Ovary (tissue), 9 donors: ENCODE measurements around the gene OPN3. TPM values are rescaled to one million over a fixed set of nuclear protein-coding genes. Genes with fewer than 3 reads are reported as not detected.
"Not testable (repeated sequence)": the region's sequence is repeated elsewhere in the genome, so short reads cannot be mapped to it uniquely, and the experiment has no call there.

Experiments used
- DNase-seq, 5 donors: peaks; one replicate each; pipeline ENCODE4 v3.0.0-alpha.2; 2019 to 2020
- H3K27ac ChIP-seq, 2 donors: fragments of 200-600 bp; one replicate each; pipeline versions ENCODE4 v1.5.1 to v1.8.0; 2019 to 2022
- H3K27me3 ChIP-seq: fragments of 200-600 bp; one replicate; pipeline ENCODE4 v1.8.0; 2022
- H3K36me3 ChIP-seq: fragments of 200-600 bp; sonication (generic); one replicate; pipeline ENCODE4 v1.5.1; 2019
- H3K4me1 ChIP-seq: one replicate; pipeline ENCODE4 v1.8.1; 2013; ENCODE audit warnings: mild to moderate bottlenecking, moderate library complexity; ENCODE audit not compliant: insufficient read depth
- H3K4me3 ChIP-seq: fragments of 200-600 bp; sonication (generic); one replicate; pipeline ENCODE4 v1.5.1; 2017
- H3K9me3 ChIP-seq, 2 donors: fragments of 200-600 bp in 1 of 2; sonication (generic) in 1 of 2; one replicate each; pipeline versions ENCODE4 v1.5.1 to v1.8.1; 2013 to 2019; ENCODE audit warnings: mild to moderate bottlenecking in 1 of 2, moderate library complexity in 1 of 2
- CTCF ChIP-seq, 3 donors: fragments of 450-650 bp in 2 of 3; fragments of 200-600 bp in 1 of 3; IDR thresholded peaks; one replicate each; pipeline versions ENCODE4 v1.5.1 to v1.8.0; 2016 to 2022; ENCODE audit warnings: antibody characterized with exemption in 3 of 3, mild to moderate bottlenecking in 1 of 3
- EP300 ChIP-seq: sonication (generic); formaldehyde crosslinking; IDR thresholded peaks from one replicate; pipeline ENCODE4 v1.6.1; 2017; ENCODE audit warnings: antibody characterized with exemption
- POLR2A ChIP-seq: fragments of 450-650 bp; IDR thresholded peaks from one replicate; pipeline ENCODE4 v1.6.1; 2017; ENCODE audit warnings: antibody characterized with exemption, mild to moderate bottlenecking, moderate library complexity
- WGBS, 3 donors: extraction: QIAGEN DNeasy Blood & Tissue Kit in 1 of 3; methylation state at CpG; one replicate each; pipeline versions ENCODE4 v1.1.5 to v1.1.7; 2013 to 2017; 5-methylcytosine and 5-hydroxymethylcytosine counted together
- intact Hi-C, 4 donors: fragments of 100-400 bp; cut with DNase I; formaldehyde crosslinking; loops; one replicate each; pipeline versions ENCODE4 v1.11.0 to v1.15.1; 2022 to 2023
- polyA plus RNA-seq, 2 donors: library from polyadenylated mRNA; stranded (reverse); fragments of 200-250 nt in 1 of 2; fragments of 350-450 nt in 1 of 2; fragmentation: Illumina TruSeq in 1 of 2; extraction: RNeasy Lipid Tissue Mini Kit (QIAGEN cat#74804) in 1 of 2; gene quantifications; one replicate each; pipeline ENCODE4 v1.2.3, GENCODE V29; 2013 to 2014
- total RNA-seq, 7 donors: library from RNA; depleted of rRNA in 2 of 7; stranded (reverse); fragments of >200 nt in 2 of 7; fragmentation: NEBNext Ultra II Directional in 3 of 7; extraction: Animal tissue kit (Norgen Biotek cat#: 25700) in 3 of 7; gene quantifications; one replicate each; pipeline versions ENCODE4 v1.1.0 to v1.2.4, GENCODE V29; 2016 to 2023
- donor health status: DM: no; HTN: no; CAD: no; lungs with moderate emphysema.
- donor health status: DM: no; HTN: no; CAD: no.
- donor health status: Bipolar disorder and iron deficiency.
- donor health status: DM: yes; HTN: yes; CAD: no.
- donor health status: DM: no; HTN: no; CAD: no.
- donor health status: DM: yes; HTN: yes; CAD: no.

The OPN3 gene
- total and polyA plus RNA-seq, 9 donors, result 5.3 to 30.3 (median 9.5) TPM

DNA sequence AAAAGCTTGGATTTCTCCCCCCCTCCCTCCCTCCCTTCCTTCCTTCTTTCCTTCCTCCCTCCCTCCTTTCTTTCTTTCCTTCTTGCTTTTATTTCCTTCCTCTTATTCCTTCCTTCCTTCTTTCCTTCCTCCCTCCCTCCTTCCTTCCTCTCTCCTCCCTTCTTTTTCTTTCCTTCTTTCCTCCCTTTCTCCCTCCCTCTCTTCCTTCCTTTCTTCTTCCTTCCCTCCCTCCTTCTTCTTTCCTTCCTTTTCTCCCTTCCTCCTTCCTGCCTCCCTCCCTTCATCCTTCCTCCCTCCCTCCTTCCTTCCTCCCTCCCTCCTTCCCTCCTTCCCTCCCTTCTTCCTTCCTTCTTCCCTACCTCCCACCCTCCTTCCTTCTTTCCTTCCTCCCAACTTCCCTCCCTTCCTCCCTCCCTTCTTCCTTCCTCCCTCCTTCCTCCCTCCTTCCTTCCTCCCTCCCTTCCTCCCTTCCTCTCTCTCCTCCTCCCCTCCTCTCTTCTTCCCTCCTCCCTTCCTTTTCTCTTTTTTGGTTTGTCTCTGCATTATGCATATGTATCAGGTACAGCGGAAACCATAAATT is 34.7 kb upstream of the OPN3 start:
- intact Hi-C loops, result no loop called here
- no peaks in the 10 kb centered on the region for H3K27me3 ChIP-seq
- no peaks in the 10 kb centered on the region for H3K4me1 ChIP-seq
- no peak for TF ChIP-seq POLR2A
- no peak for TF ChIP-seq CTCF (IDR thresholded peaks at IDR 0.05)
- TF ChIP-seq EP300, result no peak
- no peaks in the 10 kb centered on the region for H3K36me3 ChIP-seq
- H3K9me3 ChIP-seq, result no peaks in the 10 kb centered on the region
- H3K27ac ChIP-seq, result no peak overlapping the region
- WGBS, 3 donors, result 97 to 100% (median 99%) methylated on average over 1 of the region's 1 CpG
- no peak for DNase-seq
- no peak overlapping the region for H3K4me3 ChIP-seq

DNA sequence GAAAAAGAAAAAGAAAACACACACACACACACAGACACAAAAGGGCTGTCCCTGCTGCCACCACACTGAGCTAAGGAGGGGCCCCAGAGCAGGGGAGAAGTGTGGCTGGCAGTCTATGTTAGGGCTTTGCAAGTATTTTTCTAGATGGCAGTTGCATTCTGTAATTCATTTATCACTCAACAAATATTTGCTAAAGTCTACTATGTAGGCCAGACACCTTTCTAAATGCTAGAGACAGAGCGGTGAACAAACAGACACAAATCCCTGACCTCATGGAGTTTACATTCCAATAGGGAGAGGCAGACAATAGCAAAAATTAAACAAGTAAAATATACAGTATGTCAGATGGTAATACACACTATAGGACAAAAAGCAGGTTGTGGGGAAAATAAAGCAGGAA is 32.1 kb upstream of the OPN3 start:
- intact Hi-C loops, result no loop called here

DNA sequence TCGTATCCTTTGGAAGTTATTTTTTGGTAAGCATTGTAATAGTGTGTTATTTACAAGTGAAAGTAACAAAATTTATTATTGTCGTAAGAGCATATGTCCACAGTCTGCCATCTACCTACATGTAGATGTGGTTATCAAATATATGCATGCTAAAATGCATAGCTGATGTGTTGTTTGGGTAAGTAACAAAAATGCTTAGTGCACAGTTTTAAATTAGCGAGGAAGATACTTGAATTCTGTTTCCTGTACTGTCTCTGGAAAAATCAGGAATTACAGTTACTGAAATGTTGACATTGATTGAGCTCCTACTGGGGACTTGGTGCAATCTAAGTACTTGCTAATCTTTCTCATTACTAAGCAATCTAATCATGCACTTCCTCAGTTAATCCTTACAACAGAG is 26.2 kb upstream of the OPN3 start:
- TF ChIP-seq EP300, result no peak
- no peak for TF ChIP-seq POLR2A
- no peak for TF ChIP-seq CTCF (IDR thresholded peaks at IDR 0.05)
- WGBS, 3 donors, result 91 to 92% (median 92%) methylated on average over 3 of the region's 3 CpGs
- DNase-seq, result no peak
- no peaks in the 10 kb centered on the region for H3K36me3 ChIP-seq
- H3K27me3 ChIP-seq, result no peaks in the 10 kb centered on the region
- no peak overlapping the region for H3K27ac ChIP-seq
- no peak overlapping the region for H3K4me3 ChIP-seq
- intact Hi-C loops, result no loop called here
- H3K9me3 ChIP-seq, result no peaks in the 10 kb centered on the region
- H3K4me1 ChIP-seq, result no peaks in the 10 kb centered on the region

More for the DNA sequence above, 32.1 kb upstream of the OPN3 start:
- WGBS, 3 donors, result 73 to 85% (median 82%) methylated on average over 1 of the region's 1 CpG
- no peak for DNase-seq
- no peaks in the 10 kb centered on the region for H3K27me3 ChIP-seq
- no peak for TF ChIP-seq EP300
- no peak for TF ChIP-seq POLR2A
- no peak for TF ChIP-seq CTCF (IDR thresholded peaks at IDR 0.05)
- H3K36me3 ChIP-seq, result no peaks in the 10 kb centered on the region
- no peak overlapping the region for H3K27ac ChIP-seq
- no peaks in the 10 kb centered on the region for H3K9me3 ChIP-seq
- H3K4me1 ChIP-seq, result no peaks in the 10 kb centered on the region
- no peak overlapping the region for H3K4me3 ChIP-seq

DNA sequence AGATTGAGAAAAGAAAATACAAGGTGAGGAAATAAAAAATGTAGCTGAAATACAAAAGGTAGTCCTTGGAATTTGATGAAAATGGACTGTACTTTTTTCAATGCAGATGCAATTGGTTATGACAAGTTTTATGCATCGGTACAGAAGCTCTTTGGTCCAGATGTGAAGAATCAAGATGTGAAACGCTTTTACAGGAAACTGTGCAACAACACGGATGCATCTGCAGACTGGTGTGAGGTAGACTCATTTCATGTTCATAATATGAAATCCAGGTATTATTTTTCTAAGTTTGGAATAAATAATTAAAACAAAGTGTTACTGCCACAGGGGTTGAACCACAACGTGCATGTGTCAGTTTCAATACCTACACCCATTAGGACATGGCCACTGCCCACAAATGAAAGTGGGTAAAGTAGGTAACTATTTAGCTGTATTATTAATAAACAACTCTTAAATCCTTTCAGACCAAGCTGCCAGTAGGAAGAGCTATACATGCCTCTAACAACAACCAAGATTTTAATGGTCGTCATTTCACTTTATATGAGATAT is 20.3 kb upstream of the OPN3 start:
- Histone ChIP-seq H3K27ac (no peak overlapping the region), H3K36me3 (no peaks in the 10 kb centered on the region), H3K27me3 (no peaks in the 10 kb centered on the region), H3K4me3 (no peak overlapping the region), H3K9me3 (no peaks in the 10 kb centered on the region), H3K4me1 (no peaks in the 10 kb centered on the region)
- no peak for DNase-seq
- TF ChIP-seq EP300, result no peak
- TF ChIP-seq CTCF (IDR thresholded peaks at IDR 0.05), result no peak
- TF ChIP-seq POLR2A, result no peak
- 89 to 93% (median 91%) methylated on average over 5 of the region's 5 CpGs for WGBS, 3 donors
- intact Hi-C loops, result no loop called here

GRCh38 chr1:241659016-241659415 is 18.8 kb upstream of the OPN3 start:
- H3K36me3 ChIP-seq, intact Hi-C loops, H3K27ac ChIP-seq, H3K27me3 ChIP-seq, H3K4me3 ChIP-seq, H3K9me3 ChIP-seq, DNase-seq, H3K4me1 ChIP-seq: not testable (repeated sequence)
- WGBS, 3 donors, result 85 to 98% (median 88%) methylated on average over 2 of the region's 2 CpGs
